Caco-2 (cell line): ENCODE measurements around the gene OXCT1. TPM values are rescaled to one million over a fixed set of nuclear protein-coding genes. Genes with fewer than 3 reads are reported as not detected.

Experiments used
- BruUV-seq: library from RNA; stranded (reverse); fragments of 400-500 nt; replicated peaks from 2 replicates; lab custom pipeline; 2021; lab: Mats Ljungman, UMichigan
- CTCF ChIA-PET: fragments of 300-600 bp; sonication (Branson Sonifier 250); formaldehyde crosslinking; loops from one replicate; lab custom pipeline; 2022; ENCODE audit warnings: antibody characterized with exemption; lab: Charles Lee
- POLR2A ChIA-PET: fragments of 300-600 bp; sonication (Branson Sonifier 250); formaldehyde crosslinking; loops from one replicate; lab custom pipeline; 2022; ENCODE audit warnings: antibody characterized with exemption; lab: Charles Lee
- DNase-seq, 2 experiments: peaks; one replicate each; pipeline versions ENCODE4 v3.0.0 to v3.0.0-alpha.2; 2020 to 2022
- H3K27me3 ChIP-seq: replicated peaks from 2 replicates; pipeline ENCODE4 v1.6.0; 2011; ENCODE audit warnings: low read length; ENCODE audit not compliant: control insufficient read depth, insufficient read depth
- H3K36me3 ChIP-seq: 2 replicates; pipeline ENCODE4 v1.5.1; 2011; ENCODE audit warnings: low read length; ENCODE audit not compliant: control insufficient read depth, insufficient read depth
- H3K4me1 ChIP-seq: fragments of 250-450 bp; sonication (Bioruptor Pico); 2 replicates; pipeline ENCODE4 v1.5.1; 2020; ENCODE audit warnings: mild to moderate bottlenecking
- H3K4me3 ChIP-seq: 2 replicates; pipeline ENCODE4 v1.5.1; 2011; ENCODE audit warnings: low read depth, mild to moderate bottlenecking, control low read depth, low read length
- H3K9me3 ChIP-seq: fragments of 250-450 bp; sonication (Bioruptor Pico); 2 replicates; pipeline ENCODE4 v1.5.1; 2020; ENCODE audit warnings: mild to moderate bottlenecking, moderate library complexity
- H3K27ac Mint-ChIP-seq: one replicate; pipeline ENCODE4 v1.8.0; 2022; ENCODE audit warnings: mixed read lengths; ENCODE audit not compliant: unreplicated experiment
- H3K27me3 Mint-ChIP-seq: one replicate; pipeline ENCODE4 v1.8.0; 2022; ENCODE audit warnings: mixed read lengths; ENCODE audit not compliant: insufficient read depth, unreplicated experiment
- H3K36me3 Mint-ChIP-seq: one replicate; pipeline ENCODE4 v1.8.0; 2022; ENCODE audit warnings: mild to moderate bottlenecking, mixed read lengths; ENCODE audit not compliant: insufficient read depth, unreplicated experiment
- H3K4me1 Mint-ChIP-seq: one replicate; pipeline ENCODE4 v1.8.0; 2022; ENCODE audit warnings: low read depth, mixed read lengths; ENCODE audit not compliant: unreplicated experiment
- H3K4me3 Mint-ChIP-seq: one replicate; pipeline ENCODE4 v1.8.0; 2022; ENCODE audit warnings: mild to moderate bottlenecking, moderate library complexity, mixed read lengths; ENCODE audit not compliant: unreplicated experiment
- H3K9me3 Mint-ChIP-seq: one replicate; pipeline ENCODE4 v1.8.0; 2022; ENCODE audit warnings: mixed read lengths; ENCODE audit not compliant: unreplicated experiment
- intact Hi-C: fragments of 100-400 bp; cut with micrococcal nuclease; formaldehyde crosslinking; loops from one replicate; pipeline ENCODE4 v1.10.0; 2022; ENCODE audit not compliant: unreplicated experiment
- total RNA-seq: library from RNA; stranded (reverse); gene quantifications from 2 replicates; pipeline ENCODE4 v1.2.3, GENCODE V29; 2022
- TF ChIP-seq, protein P1 (sequence below), 2 experiments: fragments of 200-600 bp in 1 of 2; IDR thresholded peaks; 1 replicate in 1 of 2; 2 replicates in 1 of 2; pipeline versions ENCODE4 v1.5.1 to v1.8.0; 2011 to 2022; ENCODE audit warnings: antibody characterized with exemption in 1 of 2, control low read depth in 1 of 2, inconsistent platforms in 1 of 2, low read depth in 1 of 2, low read length in 1 of 2, mild to moderate bottlenecking in 1 of 2, moderate library complexity in 1 of 2; ENCODE audit not compliant: insufficient read depth in 1 of 2, severe bottlenecking in 1 of 2, unreplicated experiment in 1 of 2

Gene OXCT1
- total RNA-seq, 1 experiment from 2014 or later, result 22.5 TPM

DNA sequence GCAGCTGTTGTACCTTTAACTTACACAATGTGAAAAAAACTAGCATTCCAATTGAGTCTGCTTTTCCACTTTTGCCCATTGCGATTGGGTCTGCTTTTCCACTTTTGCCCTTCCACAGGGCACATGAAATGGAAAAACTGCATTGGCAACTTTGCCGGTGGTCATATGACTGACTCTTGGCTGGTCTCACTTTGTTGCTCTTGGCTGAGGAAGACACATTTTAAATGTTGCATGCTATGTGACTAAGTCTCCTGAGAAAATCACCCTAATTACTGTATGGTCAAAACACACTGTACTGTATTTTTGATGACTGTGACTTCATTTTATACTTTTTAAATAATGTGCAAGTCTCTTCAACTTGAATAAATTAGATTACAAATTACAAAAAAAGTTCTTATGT is 1.6 kb upstream of the OXCT1 start:
- intact Hi-C loops, result no loop called here

DNA sequence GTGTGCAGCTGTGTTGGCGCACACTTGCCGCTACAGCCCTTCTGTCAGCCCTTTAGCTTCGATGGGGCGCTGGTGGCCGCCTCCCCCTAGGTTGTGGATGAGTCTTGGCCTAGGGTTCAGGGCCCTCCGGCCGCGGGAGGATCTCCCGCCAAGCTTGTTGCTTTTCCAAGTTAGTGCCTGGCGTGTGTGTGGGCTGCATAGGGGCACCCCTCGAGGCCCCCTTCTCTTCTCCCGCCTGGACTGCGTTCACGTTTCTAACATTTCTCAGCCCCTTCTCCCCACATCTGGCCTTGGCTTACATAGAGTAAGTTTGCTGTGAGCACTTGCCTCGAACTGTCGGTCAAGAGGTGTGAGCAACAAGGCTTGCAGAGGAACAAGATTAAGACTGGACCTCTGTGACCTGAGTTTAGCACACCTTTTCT is 413 bp upstream of the OXCT1 start:
- Mint-ChIP-seq H3K9me3 (no peaks in the 10 kb centered on the region), H3K36me3 (no peaks in the 10 kb centered on the region), H3K27ac (peak overlapping the region; percentile 62), H3K4me1 (peaks cover 7% of the 10 kb centered on the region), H3K27me3 (no peaks in the 10 kb centered on the region), H3K4me3 (peak overlapping the region; percentile 74)
- no peaks in the 10 kb centered on the region for H3K36me3 ChIP-seq
- ChIA-PET CTCF (no interaction called here), POLR2A (interaction anchor here (0.6 to 1.1 kb wide), 2 partner anchors 33 to 54 kb away, joined by 3 to 4 read pairs; partner anchors contain the start of gene RIMOC1)
- TF ChIP-seq, protein P1, sequence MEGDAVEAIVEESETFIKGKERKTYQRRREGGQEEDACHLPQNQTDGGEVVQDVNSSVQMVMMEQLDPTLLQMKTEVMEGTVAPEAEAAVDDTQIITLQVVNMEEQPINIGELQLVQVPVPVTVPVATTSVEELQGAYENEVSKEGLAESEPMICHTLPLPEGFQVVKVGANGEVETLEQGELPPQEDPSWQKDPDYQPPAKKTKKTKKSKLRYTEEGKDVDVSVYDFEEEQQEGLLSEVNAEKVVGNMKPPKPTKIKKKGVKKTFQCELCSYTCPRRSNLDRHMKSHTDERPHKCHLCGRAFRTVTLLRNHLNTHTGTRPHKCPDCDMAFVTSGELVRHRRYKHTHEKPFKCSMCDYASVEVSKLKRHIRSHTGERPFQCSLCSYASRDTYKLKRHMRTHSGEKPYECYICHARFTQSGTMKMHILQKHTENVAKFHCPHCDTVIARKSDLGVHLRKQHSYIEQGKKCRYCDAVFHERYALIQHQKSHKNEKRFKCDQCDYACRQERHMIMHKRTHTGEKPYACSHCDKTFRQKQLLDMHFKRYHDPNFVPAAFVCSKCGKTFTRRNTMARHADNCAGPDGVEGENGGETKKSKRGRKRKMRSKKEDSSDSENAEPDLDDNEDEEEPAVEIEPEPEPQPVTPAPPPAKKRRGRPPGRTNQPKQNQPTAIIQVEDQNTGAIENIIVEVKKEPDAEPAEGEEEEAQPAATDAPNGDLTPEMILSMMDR (IDR thresholded peaks at IDR 0.05; ENCODE audit: insufficient read depth in 1 of 2, low read depth in 1 of 2, low read length in 1 of 2, severe bottlenecking in 1 of 2, unreplicated experiment in 1 of 2), result no peak
- H3K4me3 ChIP-seq, result peak overlapping the region; percentile 64
- intact Hi-C loops, result loop anchor here (1.0 kb wide), 3 partner anchors 14 to 55 kb away; partner anchors contain the start of genes FBXO4 and RIMOC1
- DNase-seq, result no peak
- H3K27me3 ChIP-seq, result no peaks in the 10 kb centered on the region
- no peaks in the 10 kb centered on the region for H3K9me3 ChIP-seq
- no TSS peak for BruUV-seq
- peaks cover 4% of the 10 kb centered on the region; the same call in 1 of the 2 replicates for H3K4me1 ChIP-seq

More for the DNA sequence above, 1.6 kb upstream of the OXCT1 start:
- Histone ChIP-seq H3K9me3 (no peaks in the 10 kb centered on the region), H3K36me3 (no peaks in the 10 kb centered on the region), H3K27me3 (no peaks in the 10 kb centered on the region), H3K4me3 (no peak overlapping the region), H3K4me1 (peaks cover 4% of the 10 kb centered on the region; the same call in 1 of the 2 replicates)
- BruUV-seq, result no TSS peak
- no peak for DNase-seq
- H3K4me1 Mint-ChIP-seq, result peaks cover 7% of the 10 kb centered on the region
- H3K9me3 Mint-ChIP-seq, result no peaks in the 10 kb centered on the region
- CTCF ChIA-PET, result no interaction called here
- H3K27me3 Mint-ChIP-seq, result no peaks in the 10 kb centered on the region
- H3K27ac Mint-ChIP-seq, result no peak overlapping the region
- TF ChIP-seq, protein P1 (IDR thresholded peaks at IDR 0.05; ENCODE audit: insufficient read depth in 1 of 2, low read depth in 1 of 2, low read length in 1 of 2, severe bottlenecking in 1 of 2, unreplicated experiment in 1 of 2), result no peak
- H3K36me3 Mint-ChIP-seq, result no peaks in the 10 kb centered on the region
- POLR2A ChIA-PET, result no interaction called here
- H3K4me3 Mint-ChIP-seq, result no peak overlapping the region

DNA sequence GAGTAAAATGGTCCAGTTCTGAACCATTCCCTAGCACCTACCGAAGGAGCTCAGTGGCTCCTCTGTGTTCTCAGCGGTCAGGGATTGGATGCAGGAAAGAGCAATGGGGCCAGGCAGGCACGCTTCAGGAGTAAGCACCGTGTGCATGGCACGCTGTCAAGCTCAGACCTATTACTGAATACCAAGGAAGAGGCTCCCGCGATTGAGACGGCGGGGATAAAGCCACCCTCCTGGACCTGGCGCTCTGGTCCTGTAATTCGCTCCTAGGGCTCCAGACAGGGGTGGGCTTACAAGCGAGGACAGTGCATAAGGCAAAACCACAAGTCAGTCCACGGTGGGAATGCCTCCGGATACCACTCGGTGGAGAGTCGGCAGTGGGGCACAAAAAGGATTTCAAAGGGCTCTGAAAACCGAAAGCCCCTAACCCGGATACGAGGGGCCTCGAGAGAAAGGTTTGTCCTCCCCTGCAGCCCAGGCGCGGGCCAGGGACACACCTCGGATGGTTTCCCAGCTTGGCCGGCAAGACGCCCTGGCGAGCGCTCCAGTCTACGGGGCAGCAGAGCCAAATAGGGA is 988 bp downstream of the OXCT1 start:
- peaks cover 7% of the 10 kb centered on the region for H3K4me1 Mint-ChIP-seq
- H3K4me1 ChIP-seq, result peaks cover 4% of the 10 kb centered on the region; the same call in 1 of the 2 replicates
- H3K27me3 ChIP-seq, result no peaks in the 10 kb centered on the region
- H3K9me3 Mint-ChIP-seq, result no peaks in the 10 kb centered on the region
- DNase-seq, result no peak
- no peaks in the 10 kb centered on the region for H3K36me3 Mint-ChIP-seq
- intact Hi-C loops, result no loop called here
- peak overlapping the region; percentile 64 for H3K4me3 ChIP-seq
- H3K9me3 ChIP-seq, result no peaks in the 10 kb centered on the region
- no peaks in the 10 kb centered on the region for H3K36me3 ChIP-seq
- H3K27ac Mint-ChIP-seq, result peak overlapping the region; percentile 62
- CTCF ChIA-PET, result no interaction called here
- H3K27me3 Mint-ChIP-seq, result no peaks in the 10 kb centered on the region
- no TSS peak for BruUV-seq
- TF ChIP-seq, protein P1 (IDR thresholded peaks at IDR 0.05; ENCODE audit: insufficient read depth in 1 of 2, low read depth in 1 of 2, low read length in 1 of 2, severe bottlenecking in 1 of 2, unreplicated experiment in 1 of 2), result no peak
- H3K4me3 Mint-ChIP-seq, result peak overlapping the region; percentile 74
- POLR2A ChIA-PET, result no interaction called here
